DND-41 (cell line): ENCODE data around the gene EIF4ENIF1.

Source experiments
- CTCF ChIP-seq: IDR thresholded peaks from 2 replicates; pipeline ENCODE4 v1.5.1; 2012; ENCODE audit warnings: borderline replicate concordance, low read length, moderate library complexity, mild to moderate bottlenecking; ENCODE audit not compliant: poor library complexity, severe bottlenecking; ENCODE audit errors: extremely low read depth
- EZH2 ChIP-seq: IDR thresholded peaks from 3 replicates; pipeline ENCODE4 v1.6.1; 2012; ENCODE audit warnings: borderline replicate concordance, low read depth, mild to moderate bottlenecking, moderate library complexity, low read length, inconsistent platforms; ENCODE audit not compliant: severe bottlenecking

DNA sequence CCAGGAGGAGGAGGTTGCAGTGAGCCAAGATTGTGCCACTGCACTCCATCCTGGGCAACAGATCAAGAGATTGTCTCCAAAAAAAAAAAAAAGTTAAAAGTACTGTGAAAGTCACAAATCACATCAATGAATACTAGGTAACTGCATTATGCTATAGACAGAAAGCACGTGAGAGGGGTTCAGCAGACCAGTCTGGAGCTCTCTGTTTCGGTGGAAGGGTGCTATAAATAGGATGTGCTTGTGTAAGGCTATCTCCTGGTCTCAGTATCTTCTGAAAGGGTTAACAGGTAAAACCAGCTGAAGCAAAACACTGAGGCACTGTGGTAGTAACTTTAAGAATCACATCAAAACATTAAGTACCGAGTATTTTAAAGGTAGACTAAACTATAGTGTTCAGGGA is 43.4 kb downstream of the EIF4ENIF1 start:
- TF ChIP-seq CTCF: no peak
- TF ChIP-seq EZH2: no peak
